IMR-90 (cell line): ENCODE results near the gene KCNAB1. TPM values are rescaled to one million over a fixed set of nuclear protein-coding genes. Genes with fewer than 3 reads are reported as not detected.

Source experiments
- ATAC-seq: fragments of 200-7000 bp; cut with Tn5 transposase; 2 replicates; pipeline ENCODE4 v1.9.1; 2020; ENCODE audit warnings: low read depth, mild to moderate bottlenecking, moderate library complexity
- BruUV-seq: library from RNA; stranded (reverse); fragments of 400-500 nt; replicated peaks from 2 replicates; lab custom pipeline; 2021; lab: Mats Ljungman, UMichigan
- CTCF ChIA-PET: fragments of 300-600 bp; formaldehyde crosslinking; extraction: SDS; loops from one replicate; lab custom pipeline; 2021; ENCODE audit warnings: antibody characterized with exemption; lab: Yijun Ruan, JAX
- POLR2A ChIA-PET: fragments of 300-600 bp; sonication (Branson Sonifier 250); formaldehyde crosslinking; loops from one replicate; lab custom pipeline; 2022; ENCODE audit warnings: antibody characterized with exemption; ENCODE audit not compliant: unreplicated experiment; lab: Charles Lee
- DNase-seq: peaks from one replicate; pipeline ENCODE4 v3.0.0; 2013
- H2AFZ ChIP-seq: replicated peaks from 2 replicates; pipeline ENCODE3; 2013; ENCODE audit warnings: low read length, mild to moderate bottlenecking; ENCODE audit not compliant: poor library complexity
- H2AK5ac ChIP-seq: 2 replicates; pipeline ENCODE4 v1.6.1; 2013; ENCODE audit warnings: low read depth, low read length, inconsistent platforms
- H2AK9ac ChIP-seq: replicated peaks from 2 replicates; pipeline ENCODE3; 2013; ENCODE audit warnings: mild to moderate bottlenecking, low read depth, low read length, moderate library complexity; ENCODE audit not compliant: poor library complexity
- H2BK120ac ChIP-seq: 2 replicates; pipeline ENCODE4 v1.6.1; 2013; ENCODE audit warnings: low read depth, low read length, inconsistent platforms
- H2BK15ac ChIP-seq: 3 replicates; pipeline ENCODE4 v1.6.1; 2013; ENCODE audit warnings: low read depth, low read length, inconsistent platforms
- H2BK20ac ChIP-seq: 2 replicates; pipeline ENCODE4 v1.6.1; 2013; ENCODE audit warnings: low read depth, mild to moderate bottlenecking, inconsistent platforms, low read length, moderate library complexity
- H2BK5ac ChIP-seq: 2 replicates; pipeline ENCODE4 v1.6.1; 2013; ENCODE audit warnings: mild to moderate bottlenecking, low read depth, low read length, inconsistent platforms; ENCODE audit not compliant: poor library complexity, severe bottlenecking
- H3K14ac ChIP-seq: replicated peaks from 2 replicates; pipeline ENCODE4 v1.6.1; 2013; ENCODE audit warnings: low read depth, low read length, inconsistent platforms
- H3K18ac ChIP-seq: 2 replicates; pipeline ENCODE4 v1.6.1; 2013; ENCODE audit warnings: low read depth, low read length, control low read depth
- H3K23ac ChIP-seq: 2 replicates; pipeline ENCODE4 v1.6.1; 2013; ENCODE audit warnings: low read depth, low read length, inconsistent platforms
- H3K27ac ChIP-seq: 2 replicates; pipeline ENCODE4 v1.5.1; 2013; ENCODE audit warnings: mild to moderate bottlenecking, control low read depth, low read length; ENCODE audit not compliant: insufficient read depth
- H3K27me3 ChIP-seq: 2 replicates; pipeline ENCODE4 v1.6.1; 2013; ENCODE audit warnings: low read length; ENCODE audit not compliant: control insufficient read depth, insufficient read depth
- H3K36me3 ChIP-seq: 2 replicates; pipeline ENCODE4 v1.6.1; 2013; ENCODE audit warnings: low read length, mixed read lengths; ENCODE audit not compliant: control insufficient read depth, insufficient read depth
- H3K4ac ChIP-seq: 2 replicates; pipeline ENCODE4 v1.6.1; 2013; ENCODE audit warnings: low read depth, low read length, inconsistent platforms
- H3K4me1 ChIP-seq: 2 replicates; pipeline ENCODE4 v1.6.1; 2013; ENCODE audit warnings: low read length, mixed read lengths; ENCODE audit not compliant: control insufficient read depth, insufficient read depth
- H3K4me2 ChIP-seq: 2 replicates; pipeline ENCODE4 v1.6.1; 2013; ENCODE audit warnings: low read depth, mild to moderate bottlenecking, control low read depth, low read length, moderate library complexity
- H3K4me3 ChIP-seq: 2 replicates; pipeline ENCODE4 v1.5.1; 2013; ENCODE audit warnings: low read depth, mild to moderate bottlenecking, control low read depth, low read length, moderate library complexity; ENCODE audit not compliant: insufficient read depth
- H3K56ac ChIP-seq: 2 replicates; pipeline ENCODE4 v1.6.1; 2013; ENCODE audit warnings: low read length, inconsistent platforms; ENCODE audit not compliant: insufficient read depth; ENCODE audit errors: extremely low read depth
- H3K79me1 ChIP-seq, 2 experiments: 2 replicates each; pipeline ENCODE4 v1.6.1; 2013; ENCODE audit warnings: low read length in 2 of 2, inconsistent platforms in 1 of 2, low read depth in 1 of 2
- H3K9ac ChIP-seq: 2 replicates; pipeline ENCODE4 v1.6.1; 2013; ENCODE audit warnings: low read depth, low read length, control low read depth
- H3K9me1 ChIP-seq: 2 replicates; pipeline ENCODE4 v1.6.1; 2013; ENCODE audit warnings: low read length, inconsistent platforms; ENCODE audit not compliant: insufficient read depth
- H3K9me3 ChIP-seq: 2 replicates; pipeline ENCODE4 v1.6.1; 2013; ENCODE audit warnings: low read length; ENCODE audit not compliant: control insufficient read depth, insufficient read depth
- H4K20me1 ChIP-seq: 2 replicates; pipeline ENCODE4 v1.6.1; 2013; ENCODE audit warnings: low read length, inconsistent platforms; ENCODE audit not compliant: insufficient read depth
- H4K5ac ChIP-seq: 2 replicates; pipeline ENCODE4 v1.6.1; 2013; ENCODE audit warnings: mild to moderate bottlenecking, low read depth, low read length, control low read depth
- H4K8ac ChIP-seq, 2 experiments: 2 replicates each; pipeline ENCODE4 v1.6.1; 2013; ENCODE audit warnings: low read depth in 2 of 2, low read length in 2 of 2, control low read depth in 1 of 2, inconsistent platforms in 1 of 2
- H4K91ac ChIP-seq: 2 replicates; pipeline ENCODE4 v1.6.1; 2013; ENCODE audit warnings: low read depth, low read length, inconsistent platforms; ENCODE audit not compliant: insufficient read depth
- BHLHE40 ChIP-seq: fragments of 150-350 bp; IDR thresholded peaks from 2 replicates; pipeline ENCODE4 v1.6.1; 2016; ENCODE audit warnings: mild to moderate bottlenecking, low read depth, low read length
- CEBPB ChIP-seq: IDR thresholded peaks from 2 replicates; pipeline ENCODE4 v1.6.1; 2012; ENCODE audit warnings: low read depth, low read length, improper control_type of control experiment
- CTCF ChIP-seq: conservative IDR thresholded peaks from 2 replicates; pipeline ENCODE4 v1.5.1; 2012; ENCODE audit warnings: mild to moderate bottlenecking, low read depth, low read length, improper control_type of control experiment
- ELK1 ChIP-seq: fragments of 150-350 bp; IDR thresholded peaks from 2 replicates; pipeline ENCODE4 v1.6.1; 2016; ENCODE audit warnings: low read depth, mild to moderate bottlenecking, low read length, moderate library complexity, borderline replicate concordance
- FOS ChIP-seq: fragments of 150-350 bp; IDR thresholded peaks from 2 replicates; pipeline ENCODE4 v1.6.1; 2016; ENCODE audit warnings: low read depth, low read length
- MAFK ChIP-seq: IDR thresholded peaks from 2 replicates; pipeline ENCODE4 v1.6.1; 2012; ENCODE audit warnings: low read depth, low read length, improper control_type of control experiment
- MAZ ChIP-seq: IDR thresholded peaks from 2 replicates; pipeline ENCODE4 v1.6.1; 2012; ENCODE audit warnings: low read depth, mild to moderate bottlenecking, low read length, improper control_type of control experiment, moderate library complexity, borderline replicate concordance
- MXI1 ChIP-seq: IDR thresholded peaks from 2 replicates; pipeline ENCODE4 v1.6.1; 2012; ENCODE audit warnings: low read depth, mild to moderate bottlenecking, low read length, moderate library complexity, borderline replicate concordance
- NFE2L2 ChIP-seq: fragments of 150-350 bp; IDR thresholded peaks from 2 replicates; pipeline ENCODE4 v1.6.1; 2016; ENCODE audit warnings: low read depth, mild to moderate bottlenecking, low read length
- POLR2A ChIP-seq: IDR thresholded peaks from 2 replicates; pipeline ENCODE4 v1.6.1; 2012; ENCODE audit warnings: mild to moderate bottlenecking, low read depth, low read length
- RAD21 ChIP-seq: IDR thresholded peaks from 2 replicates; pipeline ENCODE4 v1.6.1; 2012; ENCODE audit warnings: low read length, improper control_type of control experiment
- RCOR1 ChIP-seq: IDR thresholded peaks from 2 replicates; pipeline ENCODE4 v1.6.1; 2012; ENCODE audit warnings: mild to moderate bottlenecking, low read length, improper control_type of control experiment; ENCODE audit not compliant: insufficient replicate concordance
- RFX5 ChIP-seq: IDR thresholded peaks from 2 replicates; pipeline ENCODE4 v1.8.0; 2012; ENCODE audit warnings: low read depth, mild to moderate bottlenecking, low read length, moderate library complexity
- SMC3 ChIP-seq: fragments of 150-350 bp; IDR thresholded peaks from 2 replicates; pipeline ENCODE4 v1.6.1; 2016; ENCODE audit warnings: low read depth, mild to moderate bottlenecking, antibody characterized with exemption, low read length, moderate library complexity
- USF2 ChIP-seq: fragments of 150-350 bp; IDR thresholded peaks from 2 replicates; pipeline ENCODE4 v1.6.1; 2017; ENCODE audit warnings: mild to moderate bottlenecking, antibody characterized with exemption, low read length, low read depth
- WGBS, 2 experiments: methylation state at CpG; one replicate each; pipeline versions ENCODE4 v1.1.5 to v1.1.7; 2013; ENCODE audit warnings: missing lambda C conversion rate in 2 of 2; ENCODE audit not compliant: insufficient read length in 1 of 2; ENCODE audit errors: extremely low coverage in 2 of 2; 5-methylcytosine and 5-hydroxymethylcytosine counted together
- dilution Hi-C: fragments of 300-500 bp; cut with HindIII; formaldehyde crosslinking; loops from one replicate; pipeline ENCODE4 v1.14.3; 2018; ENCODE audit warnings: low sequenced_read_pairs; ENCODE audit not compliant: unreplicated experiment
- in situ Hi-C: fragments of 300-500 bp; cut with MboI; formaldehyde crosslinking; loops from 3 replicates; pipeline ENCODE4 v1.14.3; 2019; ENCODE audit warnings: low sequenced_read_pairs, inconsistent platforms, mixed read lengths
- intact Hi-C: fragments of 100-400 bp; cut with micrococcal nuclease; formaldehyde crosslinking; loops from 2 replicates; pipeline ENCODE4 v1.10.0; 2022
- polyA plus RNA-seq, 3 experiments: library from polyadenylated mRNA; depleted of rRNA; stranded (reverse); fragments of >200 nt; gene quantifications; 2 replicates each; pipeline ENCODE4 v1.2.3, GENCODE V29; 2012; ENCODE audit warnings: low replicate concordance in 1 of 3
- total RNA-seq: library from RNA; depleted of rRNA; stranded (reverse); fragments of >200 nt; gene quantifications from 2 replicates; pipeline ENCODE4 v1.2.3, GENCODE V29; 2012

The KCNAB1 gene
- total and polyA plus RNA-seq, 2 of the 4 experiments (the other 2 are of a cell fraction): under 0.01 to 0.07 TPM

DNA sequence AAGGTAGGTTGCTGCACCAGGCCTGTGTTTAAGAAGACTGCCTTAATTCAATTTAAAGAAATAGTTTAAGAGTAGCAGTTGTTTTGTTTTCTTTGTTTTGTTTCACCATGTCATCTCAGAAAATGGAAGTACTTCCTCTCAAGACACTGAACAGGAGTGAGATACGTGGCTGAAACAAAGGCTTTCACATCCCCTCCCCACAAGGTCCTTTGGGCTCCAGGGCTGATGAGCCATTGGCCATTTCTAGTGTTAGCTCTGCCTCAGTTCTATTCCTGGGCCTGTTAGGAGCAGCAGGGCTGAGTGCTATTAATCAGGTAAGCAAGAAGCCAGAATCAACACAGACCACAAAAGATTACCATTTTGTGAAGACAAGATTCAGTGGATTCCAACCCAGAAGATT lies 132.8 kb downstream of the KCNAB1 start:
- H3K4me1 ChIP-seq: no peaks in the 10 kb centered on the region
- H2AK5ac ChIP-seq: no peak overlapping the region
- TF ChIP-seq MXI1: no peak
- TF ChIP-seq NFE2L2: no peak
- TF ChIP-seq ELK1: no peak
- TF ChIP-seq MAFK: no peak
- TF ChIP-seq FOS: no peak
- no peak for TF ChIP-seq RAD21
- no peak for TF ChIP-seq RFX5
- no peak for TF ChIP-seq CEBPB
- no peak for TF ChIP-seq USF2
- TF ChIP-seq RCOR1: no peak
- TF ChIP-seq SMC3: no peak
- TF ChIP-seq BHLHE40: no peak
- no peak for TF ChIP-seq POLR2A
- no peak for TF ChIP-seq CTCF
- no peak for TF ChIP-seq MAZ
- BruUV-seq: no TSS peak
- CTCF ChIA-PET: interaction anchor here (0.5 kb wide), 1 partner anchor 54 kb away, joined by 3 read pairs; no protein-coding TSS in a partner anchor
- intact Hi-C loops: no loop called here
- no peak overlapping the region for H3K9ac ChIP-seq
- no peak overlapping the region for H2AK9ac ChIP-seq
- no peak overlapping the region for H4K91ac ChIP-seq
- no peak overlapping the region for H2AFZ ChIP-seq
- H2BK20ac ChIP-seq: no peak overlapping the region
- ATAC-seq: no peak
- H3K9me1 ChIP-seq: no peaks in the 10 kb centered on the region
- H3K4me2 ChIP-seq: no peak overlapping the region
- H3K18ac ChIP-seq: no peak overlapping the region
- no peak for DNase-seq
- no CpG with 5 or more reads among the region's 1 CpG for WGBS, 2 experiments
- H3K14ac ChIP-seq: no peak overlapping the region
- no peak overlapping the region for H4K5ac ChIP-seq
- no peak overlapping the region for H3K56ac ChIP-seq
- H3K79me1 ChIP-seq: no peaks in the 10 kb centered on the region
- no peaks in the 10 kb centered on the region for H4K20me1 ChIP-seq
- H4K8ac ChIP-seq: no peak overlapping the region
- no peaks in the 10 kb centered on the region for H3K36me3 ChIP-seq
- in situ Hi-C loops: no loop called here
- no peaks in the 10 kb centered on the region for H3K9me3 ChIP-seq
- POLR2A ChIA-PET: no interaction called here
- no peak overlapping the region for H2BK5ac ChIP-seq
- H3K27ac ChIP-seq: no peak overlapping the region
- dilution Hi-C loops: no loop called here
- H3K4ac ChIP-seq: no peak overlapping the region
- no peaks in the 10 kb centered on the region; the same call in 1 of the 2 replicates for H3K27me3 ChIP-seq
- H2BK120ac ChIP-seq: no peak overlapping the region
- no peak overlapping the region for H3K4me3 ChIP-seq
- no peak overlapping the region for H2BK15ac ChIP-seq
- H3K23ac ChIP-seq: no peak overlapping the region
